ENCODE results near the gene CLDN9. TPM values are rescaled to one million over a fixed set of nuclear protein-coding genes. Genes with fewer than 3 reads are reported as not detected.

Gene CLDN9
- total and polyA plus RNA-seq, 9 of the 15 experiments (the other 6 are each of a cell fraction or from before 2014, with no cell fraction given), result 0.12 to 0.44 (median 0.22) TPM; not detected in 4

DNA sequence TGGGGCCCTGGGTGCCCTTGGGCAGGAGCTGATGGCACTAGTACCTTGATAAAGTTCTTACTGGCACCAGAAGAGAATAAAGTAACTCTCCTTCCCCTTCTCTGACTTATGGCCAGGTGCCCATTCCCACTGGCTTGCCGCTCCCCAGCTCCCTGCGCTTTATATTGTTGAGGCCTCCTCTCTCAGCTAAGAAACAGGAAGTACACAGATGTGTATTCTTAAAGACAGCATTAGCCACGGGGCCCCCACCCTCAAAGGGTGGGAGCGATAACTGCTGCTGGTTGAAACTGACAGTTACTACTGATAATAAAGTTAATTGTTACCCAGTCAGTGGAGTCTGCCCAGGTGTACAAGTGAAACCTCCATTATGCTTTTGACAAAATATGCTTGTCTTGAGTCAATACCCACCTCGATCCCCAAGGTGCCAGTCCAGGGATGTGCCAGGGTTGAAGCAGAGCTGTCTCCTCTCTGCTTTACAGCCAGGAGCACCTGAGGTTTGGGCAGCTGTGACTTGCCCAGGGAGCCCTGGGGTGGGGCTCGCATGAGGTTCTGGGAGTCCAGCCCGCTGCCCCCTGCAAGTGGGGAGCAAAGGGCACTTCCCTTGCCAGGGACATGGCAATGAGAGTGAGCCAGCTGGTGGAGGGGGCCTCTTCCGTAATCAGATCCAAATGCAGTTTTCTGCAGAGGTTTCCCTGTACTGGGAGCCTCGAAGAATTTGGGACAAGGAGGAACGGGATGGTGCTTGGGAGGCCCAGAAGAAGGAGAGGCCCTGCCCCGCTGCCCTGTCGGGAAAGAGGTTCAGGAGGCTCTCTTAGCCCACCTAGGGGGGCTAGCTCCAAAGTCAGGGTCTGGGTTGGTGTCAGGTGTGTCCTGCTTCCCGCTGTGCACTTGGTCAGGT, 5.4 kb upstream of the CLDN9 start (continued):
- TF ChIP-seq POLR3G (IDR thresholded peaks at IDR 0.05; ENCODE audit: extremely low read depth, insufficient read length, insufficient replicate concordance) (no peak), MIER1 (IDR thresholded peaks at IDR 0.05; ENCODE audit: low read depth) (no peak), XRCC3 (IDR thresholded peaks at IDR 0.05) (no peak), POLR3A (IDR thresholded peaks at IDR 0.05; ENCODE audit: borderline replicate concordance, extremely low read depth, insufficient read depth, insufficient read length) (no peak), SUPT5H (IDR thresholded peaks at IDR 0.05) (peak; percentile 43; the same call in 1 of the 2 replicates), SAFB (IDR thresholded peaks at IDR 0.05; ENCODE audit: borderline replicate concordance, low read depth, low read length) (no peak), TOE1 (IDR thresholded peaks at IDR 0.05; ENCODE audit: borderline replicate concordance) (no peak), TOE1 (CRISPR knock-in tag; IDR thresholded peaks at IDR 0.05; ENCODE audit: borderline replicate concordance, low read depth) (no peak), ZNF512 (tag; IDR thresholded peaks at IDR 0.05) (no peak), HINFP (tag; conservative IDR thresholded peaks at IDR 0.05; ENCODE audit: low read depth) (no peak), SP2 (IDR thresholded peaks at IDR 0.05; ENCODE audit: extremely low read depth, low read depth, low read length, poor library complexity, severe bottlenecking) (no peak)
- TF ChIP-seq, protein P1, sequence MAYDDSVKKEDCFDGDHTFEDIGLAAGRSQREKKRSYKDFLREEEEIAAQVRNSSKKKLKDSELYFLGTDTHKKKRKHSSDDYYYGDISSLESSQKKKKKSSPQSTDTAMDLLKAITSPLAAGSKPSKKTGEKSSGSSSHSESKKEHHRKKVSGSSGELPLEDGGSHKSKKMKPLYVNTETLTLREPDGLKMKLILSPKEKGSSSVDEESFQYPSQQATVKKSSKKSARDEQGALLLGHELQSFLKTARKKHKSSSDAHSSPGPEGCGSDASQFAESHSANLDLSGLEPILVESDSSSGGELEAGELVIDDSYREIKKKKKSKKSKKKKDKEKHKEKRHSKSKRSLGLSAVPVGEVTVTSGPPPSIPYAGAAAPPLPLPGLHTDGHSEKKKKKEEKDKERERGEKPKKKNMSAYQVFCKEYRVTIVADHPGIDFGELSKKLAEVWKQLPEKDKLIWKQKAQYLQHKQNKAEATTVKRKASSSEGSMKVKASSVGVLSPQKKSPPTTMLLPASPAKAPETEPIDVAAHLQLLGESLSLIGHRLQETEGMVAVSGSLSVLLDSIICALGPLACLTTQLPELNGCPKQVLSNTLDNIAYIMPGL (CRISPR knock-in tag; IDR thresholded peaks at IDR 0.05), result no peak
- TF ChIP-seq, protein P2, sequence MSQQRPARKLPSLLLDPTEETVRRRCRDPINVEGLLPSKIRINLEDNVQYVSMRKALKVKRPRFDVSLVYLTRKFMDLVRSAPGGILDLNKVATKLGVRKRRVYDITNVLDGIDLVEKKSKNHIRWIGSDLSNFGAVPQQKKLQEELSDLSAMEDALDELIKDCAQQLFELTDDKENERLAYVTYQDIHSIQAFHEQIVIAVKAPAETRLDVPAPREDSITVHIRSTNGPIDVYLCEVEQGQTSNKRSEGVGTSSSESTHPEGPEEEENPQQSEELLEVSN (IDR thresholded peaks at IDR 0.05; ENCODE audit: borderline replicate concordance in 1 of 2, extremely low read depth in 1 of 2, insufficient read depth in 1 of 2, insufficient read length in 1 of 2, low read depth in 1 of 2, low read length in 1 of 2, poor library complexity in 1 of 2, severe bottlenecking in 1 of 2), result peak in 1 of 2 experiments; percentile 39
- TF ChIP-seq, protein P3, sequence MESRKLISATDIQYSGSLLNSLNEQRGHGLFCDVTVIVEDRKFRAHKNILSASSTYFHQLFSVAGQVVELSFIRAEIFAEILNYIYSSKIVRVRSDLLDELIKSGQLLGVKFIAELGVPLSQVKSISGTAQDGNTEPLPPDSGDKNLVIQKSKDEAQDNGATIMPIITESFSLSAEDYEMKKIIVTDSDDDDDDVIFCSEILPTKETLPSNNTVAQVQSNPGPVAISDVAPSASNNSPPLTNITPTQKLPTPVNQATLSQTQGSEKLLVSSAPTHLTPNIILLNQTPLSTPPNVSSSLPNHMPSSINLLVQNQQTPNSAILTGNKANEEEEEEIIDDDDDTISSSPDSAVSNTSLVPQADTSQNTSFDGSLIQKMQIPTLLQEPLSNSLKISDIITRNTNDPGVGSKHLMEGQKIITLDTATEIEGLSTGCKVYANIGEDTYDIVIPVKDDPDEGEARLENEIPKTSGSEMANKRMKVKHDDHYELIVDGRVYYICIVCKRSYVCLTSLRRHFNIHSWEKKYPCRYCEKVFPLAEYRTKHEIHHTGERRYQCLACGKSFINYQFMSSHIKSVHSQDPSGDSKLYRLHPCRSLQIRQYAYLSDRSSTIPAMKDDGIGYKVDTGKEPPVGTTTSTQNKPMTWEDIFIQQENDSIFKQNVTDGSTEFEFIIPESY (CRISPR knock-in tag; IDR thresholded peaks at IDR 0.05), result no peak
- TF ChIP-seq, protein P4, sequence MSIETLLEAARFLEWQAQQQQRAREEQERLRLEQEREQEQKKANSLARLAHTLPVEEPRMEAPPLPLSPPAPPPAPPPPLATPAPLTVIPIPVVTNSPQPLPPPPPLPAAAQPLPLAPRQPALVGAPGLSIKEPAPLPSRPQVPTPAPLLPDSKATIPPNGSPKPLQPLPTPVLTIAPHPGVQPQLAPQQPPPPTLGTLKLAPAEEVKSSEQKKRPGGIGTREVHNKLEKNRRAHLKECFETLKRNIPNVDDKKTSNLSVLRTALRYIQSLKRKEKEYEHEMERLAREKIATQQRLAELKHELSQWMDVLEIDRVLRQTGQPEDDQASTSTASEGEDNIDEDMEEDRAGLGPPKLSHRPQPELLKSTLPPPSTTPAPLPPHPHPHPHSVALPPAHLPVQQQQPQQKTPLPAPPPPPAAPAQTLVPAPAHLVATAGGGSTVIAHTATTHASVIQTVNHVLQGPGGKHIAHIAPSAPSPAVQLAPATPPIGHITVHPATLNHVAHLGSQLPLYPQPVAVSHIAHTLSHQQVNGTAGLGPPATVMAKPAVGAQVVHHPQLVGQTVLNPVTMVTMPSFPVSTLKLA (conservative IDR thresholded peaks at IDR 0.05), result no peak; a peak in 1 of 4 replicates
